BE2C (cell line): Measurements from ENCODE around the gene FAM131B.
"Not testable (repeated sequence)": the region's sequence is repeated elsewhere in the genome, so short reads cannot be mapped to it uniquely, and the experiment has no call there.

ENCODE experiments used
- DNase-seq: peaks from one replicate; pipeline ENCODE4 v3.0.0-alpha.2; 2020
- H3K27me3 ChIP-seq: fragments of 250-450 bp; sonication (Bioruptor Pico); 2 replicates; pipeline ENCODE4 v1.5.1; 2020; ENCODE audit warnings: mild to moderate bottlenecking
- H3K36me3 ChIP-seq: fragments of 250-450 bp; sonication (Bioruptor Pico); 2 replicates; pipeline ENCODE4 v1.5.1; 2020; ENCODE audit warnings: mild to moderate bottlenecking
- H3K4me1 ChIP-seq: fragments of 250-450 bp; sonication (Bioruptor Pico); 2 replicates; pipeline ENCODE4 v1.5.1; 2020
- H3K4me3 ChIP-seq: 2 replicates; pipeline ENCODE4 v1.5.1; 2011; ENCODE audit warnings: low read depth, low read length
- H3K9me3 ChIP-seq: fragments of 250-450 bp; sonication (Bioruptor Pico); 2 replicates; pipeline ENCODE4 v1.5.1; 2020
- CTCF ChIP-seq: IDR thresholded peaks from 2 replicates; pipeline ENCODE4 v1.5.1; 2012; ENCODE audit warnings: mild to moderate bottlenecking, low read depth, low read length

Gene FAM131B

GRCh38 chr7:143407287-143408251 lies 45.1 kb upstream of the FAM131B start:
- DNase-seq = no peak
- no peaks in the 10 kb centered on the region for H3K9me3 ChIP-seq
- H3K4me3 ChIP-seq = no peak overlapping the region
- H3K27me3 ChIP-seq = peaks cover 21% of the 10 kb centered on the region
- TF ChIP-seq CTCF = no peak
- no peaks in the 10 kb centered on the region for H3K4me1 ChIP-seq
- no peaks in the 10 kb centered on the region for H3K36me3 ChIP-seq

- Histone ChIP-seq H3K27me3 (peaks cover 29% of the 10 kb centered on the region), H3K36me3 (no peaks in the 10 kb centered on the region), H3K4me1 (no peaks in the 10 kb centered on the region), H3K4me3 (no peak overlapping the region), H3K9me3 (no peaks in the 10 kb centered on the region)
- no peak for DNase-seq
- TF ChIP-seq CTCF = no peak
These were observed 43.5 kb upstream of the FAM131B start for GRCh38 chr7:143406002-143406357.

DNA sequence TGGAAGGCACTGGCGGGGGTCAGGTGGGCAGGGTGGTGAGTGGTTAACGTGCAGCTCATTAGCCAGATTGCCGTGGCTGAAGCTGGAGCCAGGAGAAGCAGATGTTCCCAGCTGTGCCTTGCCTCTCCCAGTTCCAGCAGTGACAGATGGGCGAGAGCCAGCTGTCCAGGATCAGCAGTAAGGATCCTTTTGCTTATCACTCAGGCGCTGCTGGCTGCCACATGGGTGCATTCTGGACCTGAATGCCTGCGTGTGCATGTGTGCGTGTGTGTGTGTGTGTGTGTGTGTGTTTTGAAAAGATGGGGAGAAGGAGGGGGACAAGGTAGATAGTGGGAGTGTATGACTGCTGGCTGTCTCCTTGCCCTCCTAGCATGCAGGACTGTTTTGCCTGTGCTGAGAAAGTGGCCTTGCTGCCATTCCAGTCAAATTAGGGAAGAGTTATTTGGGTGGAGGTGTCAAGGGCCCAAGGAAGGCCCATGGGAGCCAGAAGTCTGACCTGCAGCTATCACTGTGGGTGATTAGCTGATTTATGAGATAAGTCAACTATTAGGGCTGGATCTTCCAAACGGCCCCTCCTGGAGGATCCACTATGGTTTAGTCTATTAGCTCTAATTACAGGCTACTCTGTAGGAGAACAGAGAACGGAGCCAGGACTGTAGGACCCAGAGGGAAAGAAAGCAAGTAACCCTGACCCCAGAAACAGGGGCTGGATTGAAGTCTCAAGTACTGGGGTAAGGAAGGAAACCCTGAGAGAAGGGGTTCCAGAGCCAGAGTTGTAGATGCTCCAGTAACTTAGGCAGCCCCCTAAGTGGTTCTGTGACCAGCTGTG lies 42.9 kb upstream of the FAM131B start:
- no peak for DNase-seq
- H3K4me3 ChIP-seq = no peak overlapping the region
- no peaks in the 10 kb centered on the region for H3K4me1 ChIP-seq
- no peak for TF ChIP-seq CTCF
- H3K36me3 ChIP-seq = no peaks in the 10 kb centered on the region
- H3K27me3 ChIP-seq = peaks cover 32% of the 10 kb centered on the region
- H3K9me3 ChIP-seq = no peaks in the 10 kb centered on the region

- not testable (repeated sequence) for H3K4me1 ChIP-seq, H3K9me3 ChIP-seq, H3K4me3 ChIP-seq, H3K36me3 ChIP-seq, DNase-seq
- H3K27me3 ChIP-seq = peaks cover 27% of the 10 kb centered on the region
These were observed 39.7 kb upstream of the FAM131B start for GRCh38 chr7:143402233-143402632.

GRCh38 chr7:143401265-143401664 lies 38.8 kb upstream of the FAM131B start:
- H3K27me3 ChIP-seq = peaks cover 27% of the 10 kb centered on the region
- no peak for DNase-seq
- no peak for TF ChIP-seq CTCF

DNA sequence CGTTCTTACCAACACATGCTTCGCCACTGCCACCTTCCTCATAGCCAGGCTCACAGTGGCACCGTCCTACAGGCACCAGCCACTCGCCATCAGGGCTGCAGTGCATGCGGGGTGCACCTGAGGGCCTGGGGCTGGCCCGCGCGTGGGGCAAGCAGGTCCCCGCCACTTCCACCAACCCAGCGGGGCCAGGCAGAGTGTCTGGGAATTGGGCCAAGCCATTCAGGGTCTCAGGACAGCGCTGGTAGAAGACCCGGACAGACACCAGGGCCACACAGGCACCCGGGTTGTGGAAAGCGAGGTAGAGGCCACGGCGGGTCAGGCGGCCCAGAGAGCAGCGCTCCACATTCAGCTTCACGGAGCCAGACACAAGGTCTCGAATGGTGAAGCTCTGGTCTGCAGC lies 37.1 kb upstream of the FAM131B start:
- H3K36me3 ChIP-seq = no peaks in the 10 kb centered on the region
- no peak for TF ChIP-seq CTCF

More at GRCh38 chr7:143401265-143401664, 38.8 kb upstream of the FAM131B start:
- Histone ChIP-seq H3K36me3 (no peaks in the 10 kb centered on the region), H3K4me1 (no peaks in the 10 kb centered on the region), H3K4me3 (no peak overlapping the region), H3K9me3 (no peaks in the 10 kb centered on the region)

More for the DNA sequence above, 37.1 kb upstream of the FAM131B start:
- no peaks in the 10 kb centered on the region for H3K4me1 ChIP-seq
- no peaks in the 10 kb centered on the region for H3K9me3 ChIP-seq
- DNase-seq = no peak
- peaks cover 27% of the 10 kb centered on the region for H3K27me3 ChIP-seq
- H3K4me3 ChIP-seq = no peak overlapping the region
